HG02840 (cell line): ENCODE data around the gene ANO1.

Source experiments
- ATAC-seq: cut with Tn5 transposase; IDR thresholded peaks from one replicate; pipeline ENCODE4 v1.9.1; 2021; ENCODE audit warnings: mild to moderate bottlenecking, moderate library complexity, moderate number of reproducible peaks; ENCODE audit not compliant: unreplicated experiment, low FRiP score

The ANO1 gene

GRCh38 chr11:70091638-70092037 is 13.5 kb downstream of the ANO1 start:
- ATAC-seq = no peak

DNA sequence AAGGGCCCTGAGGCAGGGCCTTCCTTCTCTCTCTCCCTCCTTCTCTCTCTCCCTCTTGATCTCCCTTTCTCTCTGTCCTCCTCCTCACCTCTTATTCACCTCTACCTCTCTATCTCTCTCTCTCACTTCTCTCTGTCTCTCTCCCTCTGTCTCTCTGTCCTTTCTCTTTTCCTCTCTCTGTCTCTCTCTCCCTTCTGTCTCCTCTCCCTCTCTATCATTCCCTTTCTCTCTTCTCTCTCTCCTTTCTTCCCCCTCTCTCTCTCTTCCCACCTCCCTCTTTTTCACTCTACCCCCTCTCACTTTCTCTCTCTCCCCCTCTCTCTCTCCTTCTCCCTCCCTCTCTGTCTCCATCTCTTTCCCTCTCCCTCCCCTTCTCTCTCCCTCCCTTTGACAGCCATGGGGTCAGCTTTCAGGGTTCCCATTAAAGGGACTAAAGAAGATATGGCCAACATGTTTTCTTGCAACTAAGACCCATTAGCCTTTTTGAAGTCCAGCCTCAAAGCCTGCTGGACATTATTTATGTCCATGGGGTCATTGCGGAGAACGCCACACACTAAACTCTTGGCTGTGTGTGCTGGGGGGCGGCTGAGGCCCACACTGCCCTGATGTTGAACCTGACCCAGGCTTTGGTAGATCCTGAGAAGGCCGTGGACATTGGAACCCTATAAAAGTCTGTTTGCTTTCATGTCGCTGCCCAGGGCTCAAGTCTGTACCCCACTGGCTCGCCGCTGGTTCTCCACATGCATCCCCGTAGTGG is 15.0 kb downstream of the ANO1 start:
- no peak for ATAC-seq

GRCh38 chr11:70095541-70096252 is 17.6 kb downstream of the ANO1 start:
- ATAC-seq = no peak

DNA sequence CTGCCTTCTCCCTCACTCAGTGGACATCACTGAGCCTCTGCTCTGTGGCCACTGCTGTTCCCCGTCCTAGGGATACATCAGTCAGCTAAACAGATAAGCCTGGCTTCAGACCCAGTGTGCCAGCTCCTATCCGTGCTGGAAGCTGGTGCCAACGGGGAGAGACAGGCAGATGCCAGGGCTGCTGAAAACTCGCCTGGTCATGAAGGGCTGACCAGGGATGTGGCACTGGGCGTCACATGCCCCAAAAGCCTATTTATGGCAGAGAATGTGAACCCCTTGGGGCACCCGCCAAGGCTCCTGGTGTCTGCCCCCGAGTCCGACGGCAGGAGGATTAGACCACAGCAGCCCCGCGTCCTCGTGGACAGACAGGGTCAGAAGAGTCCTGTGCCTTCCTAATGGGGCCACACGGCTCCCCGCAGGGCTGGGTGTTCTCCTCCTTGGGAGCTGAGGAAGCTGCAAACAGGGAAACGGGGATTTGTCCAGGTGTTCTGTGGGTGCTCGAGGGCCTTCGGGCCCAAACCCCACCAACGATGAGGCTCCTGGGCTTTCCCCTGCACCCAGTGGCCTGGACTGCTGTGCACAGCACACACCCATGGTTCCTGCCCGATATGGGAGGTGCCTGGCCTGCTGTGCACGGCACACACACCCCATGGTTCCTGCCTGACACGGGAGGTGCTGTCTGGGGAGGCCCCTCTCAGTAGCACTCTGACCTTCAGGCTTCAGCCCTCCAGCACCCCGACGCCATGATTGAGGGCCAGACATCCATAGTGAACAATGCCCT is 19.9 kb downstream of the ANO1 start:
- ATAC-seq = no peak

GRCh38 chr11:70098936-70099335 is 20.8 kb downstream of the ANO1 start:
- no peak for ATAC-seq

DNA sequence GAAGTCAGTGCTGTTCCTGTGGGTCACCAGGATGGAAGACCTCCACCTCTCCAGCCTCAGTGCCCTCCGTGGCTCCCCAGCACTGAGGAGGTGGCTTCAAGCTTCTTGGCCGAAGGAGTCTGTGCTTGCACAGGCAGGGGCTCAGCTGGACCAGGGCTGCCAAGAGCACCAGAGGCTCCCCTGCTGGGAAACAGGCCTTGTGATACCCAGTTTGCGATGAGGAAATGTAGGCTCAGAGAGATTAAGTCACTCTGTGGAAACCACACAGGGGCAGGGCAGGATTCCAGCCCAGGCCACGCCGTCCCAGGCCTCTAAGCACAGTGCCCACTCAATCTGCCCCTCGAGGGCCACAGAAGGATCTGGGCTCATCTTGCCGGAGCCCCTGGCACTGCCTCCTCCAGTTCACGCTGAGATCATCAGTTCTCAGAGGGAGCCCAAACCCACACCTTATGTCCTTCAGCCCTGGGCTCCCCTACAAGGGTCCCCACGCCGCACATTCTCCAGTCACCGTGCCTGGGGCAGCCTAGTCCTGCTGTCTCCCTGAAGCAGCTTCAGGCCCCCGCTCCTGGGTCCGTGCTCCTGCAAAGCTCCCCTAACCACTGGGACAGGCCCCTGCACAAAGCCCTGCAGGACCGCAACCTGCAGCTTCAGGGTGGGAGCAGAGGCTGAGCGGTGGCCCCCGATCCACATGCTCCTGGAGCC is 21.6 kb downstream of the ANO1 start:
- ATAC-seq = no peak

- ATAC-seq = no peak
Observed at GRCh38 chr11:70100280-70100603, 22.1 kb downstream of the ANO1 start.

DNA sequence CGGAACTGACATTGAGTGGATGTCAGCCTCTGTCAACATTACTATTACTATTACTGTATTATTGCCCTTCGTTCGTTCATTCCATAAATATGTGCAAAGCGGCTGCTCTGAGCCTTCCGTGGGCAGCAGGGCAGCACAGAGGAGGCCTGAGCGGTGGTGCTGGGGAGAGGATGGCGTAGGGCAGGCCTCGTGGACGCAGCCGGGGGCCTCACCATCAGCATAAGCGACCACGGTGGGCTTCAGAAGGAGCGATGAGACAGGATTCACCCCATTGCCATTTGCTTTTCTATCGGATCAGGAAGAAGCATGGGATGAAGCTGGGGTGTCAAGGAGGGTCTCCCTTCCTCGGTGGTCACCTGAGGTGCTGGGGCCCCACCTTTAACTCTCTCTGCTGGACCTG is 22.7 kb downstream of the ANO1 start:
- ATAC-seq = no peak

GRCh38 chr11:70103256-70103975 is 25.3 kb downstream of the ANO1 start:
- ATAC-seq = no peak

GRCh38 chr11:70104419-70104818 is 26.3 kb downstream of the ANO1 start:
- no peak for ATAC-seq

GRCh38 chr11:70104961-70105360 is 26.8 kb downstream of the ANO1 start:
- ATAC-seq = no peak

- no peak for ATAC-seq
Observed at GRCh38 chr11:70105369-70105754, 27.2 kb downstream of the ANO1 start.

- no peak for ATAC-seq
Observed at GRCh38 chr11:70105755-70106571, 27.8 kb downstream of the ANO1 start.

DNA sequence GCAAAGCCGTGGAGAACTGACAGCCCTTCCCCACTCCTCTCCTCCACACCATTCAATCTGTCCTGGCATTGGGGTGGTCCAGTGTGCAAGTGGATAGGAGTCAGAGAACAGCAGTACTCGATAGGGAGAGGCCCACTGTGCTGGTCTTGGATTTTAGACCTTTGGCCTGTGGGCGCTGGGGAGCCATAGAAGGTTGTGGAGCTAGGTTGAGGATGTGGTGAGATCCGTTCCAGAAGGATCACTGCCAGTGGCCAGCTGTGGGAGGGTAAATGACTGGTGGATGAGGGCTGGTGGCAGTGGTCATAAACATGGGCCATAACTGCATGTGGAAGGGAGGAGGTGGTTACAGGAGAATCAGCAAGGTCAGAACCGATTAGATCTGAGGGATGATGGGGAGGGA is 28.6 kb downstream of the ANO1 start:
- no peak for ATAC-seq

DNA sequence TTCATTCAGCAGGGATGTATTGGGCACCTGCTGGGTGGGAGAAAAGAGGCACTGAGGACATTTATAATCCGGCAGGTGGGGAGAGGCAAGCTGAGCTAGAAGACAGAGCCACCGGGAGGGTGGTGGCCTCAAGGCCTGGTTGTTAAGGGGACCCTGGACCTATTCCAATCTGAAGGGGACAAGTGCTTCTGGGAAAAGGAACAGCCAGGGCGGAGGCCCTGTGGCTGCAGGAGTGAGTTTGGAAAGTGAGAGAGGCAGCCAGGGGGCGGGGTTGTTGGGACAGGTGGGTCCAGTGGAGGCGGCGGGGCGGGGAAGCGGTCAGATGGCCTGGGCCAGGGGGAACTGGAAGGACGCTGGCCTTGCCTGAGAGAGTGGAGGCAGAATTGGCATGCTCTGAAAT is 29.1 kb downstream of the ANO1 start:
- ATAC-seq = no peak

DNA sequence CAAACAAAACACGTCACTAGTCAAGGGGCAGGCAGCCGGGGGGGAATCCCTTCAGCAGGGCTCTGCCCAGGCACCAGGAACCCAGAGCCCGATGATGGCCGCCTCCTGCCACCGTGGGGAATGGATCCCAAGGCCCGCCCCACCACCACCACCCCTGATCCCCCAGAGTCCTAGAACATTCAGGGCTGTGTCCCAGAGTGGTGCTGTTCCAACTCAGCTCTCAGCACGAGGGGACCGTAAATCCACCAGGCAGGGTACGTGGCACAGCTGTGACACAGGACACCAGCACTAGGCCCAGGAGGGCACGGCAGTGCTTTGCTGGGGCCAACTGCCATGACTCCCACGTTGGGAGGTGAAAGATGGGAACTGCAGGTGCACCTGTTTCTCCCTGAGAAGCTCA is 29.6 kb downstream of the ANO1 start:
- no peak for ATAC-seq

- ATAC-seq = no peak
Observed at GRCh38 chr11:70108250-70108649, 30.1 kb downstream of the ANO1 start.

DNA sequence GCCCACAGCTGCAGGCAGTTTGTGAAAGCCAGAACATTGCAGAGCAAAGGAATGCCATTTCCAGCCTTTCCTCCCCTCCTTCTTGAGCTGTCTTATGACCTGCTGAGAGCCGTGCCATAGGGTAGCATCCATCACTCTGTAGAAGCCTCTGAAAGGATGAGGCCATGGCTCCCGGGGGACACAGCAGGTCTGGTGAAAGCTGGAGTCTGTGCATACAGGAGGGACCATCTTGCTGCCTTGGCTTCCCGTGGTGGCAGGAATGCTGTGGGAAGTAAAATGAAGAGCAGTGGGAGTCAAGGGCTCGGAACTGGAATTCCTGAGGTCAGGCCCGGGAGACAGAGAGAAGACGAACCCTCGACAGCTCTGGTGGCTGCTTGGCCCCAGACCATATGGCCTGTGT is 30.9 kb downstream of the ANO1 start:
- ATAC-seq = no peak

GRCh38 chr11:70109903-70110302 is 31.8 kb downstream of the ANO1 start:
- no peak for ATAC-seq
